HG03575 (cell line): ENCODE measurements around the gene XXYLT1.
"Not testable (repeated sequence)": the region's sequence is repeated elsewhere in the genome, so short reads cannot be mapped to it uniquely, and the experiment has no call there.

ENCODE experiments used
- ATAC-seq: cut with Tn5 transposase; IDR thresholded peaks from one replicate; pipeline ENCODE4 v1.9.1; 2021; ENCODE audit not compliant: unreplicated experiment, insufficient number of reproducible peaks, low FRiP score; ENCODE audit errors: extremely low read depth

XXYLT1 gene

GRCh38 chr3:195236801-195237570, 34.0 kb downstream of the XXYLT1 start:
- ATAC-seq: no peak

GRCh38 chr3:195236076-195236798, 34.7 kb downstream of the XXYLT1 start:
- ATAC-seq: no peak

- no peak for ATAC-seq
Measured at GRCh38 chr3:195230244-195230643, 40.7 kb downstream of the XXYLT1 start.

DNA sequence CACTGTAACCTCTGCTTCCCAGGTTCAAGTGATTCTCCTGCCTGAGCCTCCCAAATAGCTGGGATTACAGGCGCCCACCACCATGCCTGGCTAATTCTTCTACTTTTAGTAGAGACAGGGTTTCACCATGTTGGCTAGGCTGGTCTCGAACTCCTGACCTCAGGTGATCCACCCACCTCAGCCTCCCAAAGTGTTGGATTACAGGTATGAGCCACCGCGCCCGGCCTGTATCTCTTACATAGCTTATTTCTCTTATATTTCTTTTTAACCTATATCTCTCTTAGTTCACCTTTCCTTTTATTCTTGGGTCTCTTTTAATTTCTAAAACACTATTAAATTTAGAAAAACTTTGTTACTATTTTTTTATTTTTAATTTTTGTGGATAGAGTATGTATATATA, 42.1 kb downstream of the XXYLT1 start:
- ATAC-seq: not testable (repeated sequence)

DNA sequence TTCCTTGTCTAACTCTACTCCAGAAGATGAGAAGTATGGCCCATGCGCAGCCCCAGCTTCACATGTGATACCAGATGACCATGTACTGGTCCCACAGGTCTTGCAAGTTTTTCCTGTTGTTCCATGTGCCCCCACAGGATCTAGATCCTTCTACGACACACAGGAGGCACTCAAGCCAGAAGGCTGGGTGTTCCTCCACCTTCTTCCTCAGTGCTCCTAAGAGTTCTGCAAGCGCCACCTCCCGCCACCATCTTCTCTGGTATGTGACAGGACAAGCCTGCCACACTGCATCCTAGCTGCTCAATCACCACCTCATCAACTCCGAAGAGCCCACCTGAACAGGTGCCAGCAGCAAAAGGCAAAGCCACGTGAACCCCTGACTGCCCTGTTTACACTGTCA, 43.1 kb downstream of the XXYLT1 start:
- ATAC-seq: no peak

DNA sequence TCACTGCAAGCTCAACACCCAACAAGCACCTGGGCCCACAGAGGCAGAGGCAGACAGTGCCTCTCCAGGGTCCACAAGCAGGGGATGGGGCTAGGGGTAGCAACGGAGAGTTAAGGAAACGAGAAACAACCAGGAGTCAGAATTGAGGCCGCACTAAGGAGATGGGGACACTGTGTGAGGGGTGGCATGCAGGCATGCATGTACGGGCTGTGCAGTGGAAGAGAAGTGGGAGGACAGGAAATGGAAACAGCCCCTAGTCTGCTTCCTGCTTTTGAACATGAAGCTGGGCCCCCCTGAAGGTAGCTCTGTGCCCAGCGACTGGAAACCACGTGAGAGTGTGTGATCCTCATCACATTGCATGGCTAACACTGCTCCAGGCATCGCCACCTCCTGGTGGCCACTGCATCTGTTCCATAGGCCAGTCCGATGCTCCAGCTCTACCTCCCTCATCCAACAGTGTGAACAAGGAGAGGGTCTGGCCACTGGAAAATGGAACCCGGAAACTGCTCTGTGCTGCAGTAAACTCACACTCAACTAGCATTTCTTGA, 44.0 kb downstream of the XXYLT1 start:
- ATAC-seq: no peak

DNA sequence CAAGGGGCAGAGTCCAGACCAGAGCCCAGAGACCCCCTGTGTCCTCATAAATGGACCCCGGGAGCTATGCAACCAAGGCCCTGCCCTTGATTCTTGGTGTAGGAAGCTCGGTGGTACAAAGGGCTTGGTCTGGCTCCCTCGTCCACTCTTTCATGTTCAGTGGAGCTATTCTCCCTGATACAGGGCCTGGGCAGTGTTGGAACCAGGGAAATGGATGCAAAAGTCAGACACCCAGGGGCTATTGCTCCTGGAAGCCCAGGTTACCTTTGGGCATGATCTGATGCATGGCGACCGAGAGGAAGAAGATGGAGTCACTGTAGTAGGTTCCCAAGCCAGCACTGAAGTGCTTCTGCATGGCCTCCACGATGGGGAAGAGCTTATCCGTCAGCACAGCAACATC, 44.5 kb downstream of the XXYLT1 start:
- no peak for ATAC-seq

DNA sequence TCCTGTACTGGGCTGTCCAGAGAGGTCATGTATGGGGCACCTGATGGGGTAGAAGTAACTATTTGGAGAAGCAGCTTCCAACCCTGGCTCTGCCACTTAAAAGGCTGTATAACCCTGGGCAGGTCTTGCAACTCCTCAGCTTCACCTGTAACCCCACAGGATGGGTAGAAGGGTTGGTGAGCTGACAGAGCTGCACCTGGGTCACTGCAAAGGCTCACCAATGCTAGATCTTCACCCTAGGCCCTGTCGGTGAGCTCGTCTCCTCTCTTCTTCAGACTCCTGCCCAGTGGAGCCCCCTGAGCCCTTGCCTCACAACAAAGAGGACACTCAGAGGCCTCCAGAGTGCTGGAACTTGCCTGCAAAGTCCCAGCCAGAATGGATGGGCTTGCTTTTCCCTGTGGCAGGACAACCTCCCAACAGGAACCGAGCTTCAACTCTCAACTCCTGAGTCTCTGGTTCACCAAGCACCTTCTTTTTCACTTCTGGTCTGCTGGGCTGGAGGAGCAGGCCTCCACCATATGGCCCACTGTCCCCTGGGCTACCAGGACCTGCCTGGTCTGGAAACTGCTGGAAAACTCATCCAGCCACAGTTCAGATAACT, 45.9 kb downstream of the XXYLT1 start:
- ATAC-seq: no peak

- ATAC-seq: no peak
Measured at GRCh38 chr3:195224156-195224979, 46.6 kb downstream of the XXYLT1 start.

DNA sequence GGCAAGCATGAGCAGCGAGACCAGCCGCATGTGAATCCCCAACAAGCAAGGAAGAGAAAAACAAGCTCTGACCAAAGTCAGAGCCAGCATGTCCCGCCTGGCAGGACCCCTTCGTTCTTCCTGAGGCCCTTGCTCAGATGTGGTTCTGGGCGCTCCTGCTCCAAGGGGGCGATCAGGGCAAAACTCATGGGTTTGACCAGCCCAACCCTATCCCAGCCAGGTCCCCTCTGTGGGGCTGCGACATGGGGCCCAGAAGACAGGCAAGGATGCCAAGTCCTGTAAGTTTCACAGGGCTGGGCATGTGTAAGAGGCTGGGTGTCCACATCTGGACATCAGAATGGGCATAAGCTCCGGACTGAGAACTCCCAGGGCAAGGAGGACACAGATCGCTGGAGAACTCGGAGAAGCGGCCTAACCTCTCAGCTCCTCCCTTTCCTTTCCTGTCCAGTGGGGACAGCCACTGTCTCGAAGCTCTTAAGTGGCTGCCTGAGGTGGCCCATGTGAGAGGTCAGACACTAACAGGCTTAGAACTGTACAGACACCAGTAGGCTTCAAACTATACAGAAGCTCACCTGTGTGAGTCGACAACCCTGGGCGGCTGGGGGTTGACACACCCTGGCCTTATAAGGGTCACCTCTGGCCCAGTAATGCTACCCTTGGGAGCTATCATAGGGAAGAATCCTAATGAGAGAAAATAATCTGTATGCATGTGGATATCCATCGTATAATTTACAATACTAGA, 48.9 kb downstream of the XXYLT1 start:
- no peak for ATAC-seq

GRCh38 chr3:195221015-195221853, 49.7 kb downstream of the XXYLT1 start:
- ATAC-seq: no peak

- no peak for ATAC-seq
Measured at GRCh38 chr3:195219351-195220230, 51.4 kb downstream of the XXYLT1 start.

DNA sequence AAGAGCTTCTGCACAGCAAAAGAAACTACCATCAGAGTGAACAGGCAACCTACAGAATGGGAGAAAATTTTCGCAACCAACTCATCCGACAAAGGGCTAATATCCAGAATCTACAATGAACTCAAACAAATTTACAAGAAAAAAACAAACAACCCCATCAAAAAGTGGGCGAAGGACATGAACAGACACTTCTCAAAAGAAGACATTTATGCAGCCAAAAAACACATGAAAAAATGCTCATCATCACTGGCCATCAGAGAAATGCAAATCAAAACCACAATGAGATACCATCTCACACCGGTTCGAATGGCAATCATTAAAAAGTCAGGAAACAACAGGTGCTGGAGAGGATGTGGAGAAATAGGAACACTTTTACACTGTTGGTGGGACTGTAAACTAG, 52.6 kb downstream of the XXYLT1 start:
- not testable (repeated sequence) for ATAC-seq

GRCh38 chr3:195215576-195215975, 55.4 kb downstream of the XXYLT1 start:
- not testable (repeated sequence) for ATAC-seq

DNA sequence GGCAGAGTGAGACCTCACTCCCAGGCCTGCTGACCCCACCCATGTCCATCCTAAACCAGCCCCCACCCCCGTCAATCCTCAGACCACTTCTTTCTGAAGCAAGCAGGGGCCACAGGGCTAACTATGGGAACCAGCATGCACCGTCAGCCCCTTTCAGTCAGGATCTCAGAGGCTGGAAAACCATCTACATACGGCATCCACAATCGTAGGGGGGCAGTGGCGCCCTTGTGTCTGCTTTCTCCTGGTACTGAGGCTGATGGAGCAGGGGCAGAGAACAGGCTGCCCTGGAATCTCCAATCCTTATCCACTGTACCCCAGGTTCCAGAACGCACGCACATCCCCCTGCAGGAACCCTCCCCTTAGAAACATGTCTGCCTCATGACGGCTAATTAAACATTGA, 56.6 kb downstream of the XXYLT1 start:
- ATAC-seq: no peak

DNA sequence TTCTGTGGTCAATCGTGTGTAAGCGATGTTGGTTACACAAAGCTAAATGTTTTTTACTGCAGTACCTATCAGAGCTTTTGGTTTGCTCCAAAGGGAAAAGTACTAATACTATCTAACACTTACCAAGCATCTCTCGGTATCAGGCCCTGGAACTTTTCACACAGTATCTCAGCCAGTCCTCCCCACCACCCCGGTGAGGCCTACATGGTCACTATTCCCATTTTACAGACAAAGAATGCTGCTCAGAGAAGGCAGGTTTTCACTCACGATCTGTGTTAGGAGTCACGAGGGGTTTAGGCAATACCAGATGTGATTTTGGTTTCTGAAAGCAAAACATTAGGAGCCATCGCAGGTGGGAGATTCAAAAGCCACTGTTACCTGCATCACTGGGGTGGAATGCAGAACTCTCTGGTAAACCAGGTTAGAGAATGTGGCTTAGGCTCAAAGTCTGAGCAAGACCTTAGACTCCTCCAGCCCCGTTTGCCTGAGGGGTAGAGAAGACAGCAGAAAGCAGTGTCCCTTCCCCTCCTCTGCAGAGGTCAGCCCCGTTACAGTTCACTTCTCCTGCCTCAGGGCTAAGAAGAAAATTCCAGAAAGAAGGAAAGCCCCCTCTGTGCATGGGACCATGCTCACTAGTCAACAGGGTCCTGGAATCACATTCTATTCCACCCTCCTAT, 57.2 kb downstream of the XXYLT1 start:
- no peak for ATAC-seq
